ENCODE results near the gene CHRM4.
A peak's percentile ranks its signal among the peaks of the same experiment; 100 is the strongest.
"Not testable (repeated sequence)": the region's sequence is repeated elsewhere in the genome, so short reads cannot be mapped to it uniquely, and the experiment has no call there.

CHRM4 gene

GRCh38 chr11:46380340-46381047, 11.1 kb downstream of the CHRM4 start:
- peak overlapping the region; percentile 45 for H3K27ac Mint-ChIP-seq
- DNase-seq (ENCODE audit: low spot score in 2 of 2) = peak in 1 of 2 donors; percentile 78
- peak overlapping the region; percentile 68 for H3K4me3 Mint-ChIP-seq
- ATAC-seq = peak; percentile 56
- H3K9me3 Mint-ChIP-seq = no peaks in the 10 kb centered on the region
- peaks cover 41% of the 10 kb centered on the region for H3K36me3 Mint-ChIP-seq
- H3K4me1 Mint-ChIP-seq = peaks cover 19% of the 10 kb centered on the region

- Mint-ChIP-seq H3K4me3 (peak overlapping the region; percentile 68), H3K36me3 (peaks cover 49% of the 10 kb centered on the region), H3K27ac (peak overlapping the region; percentile 48), H3K4me1 (peaks cover 19% of the 10 kb centered on the region)
- ATAC-seq; H3K9me3 Mint-ChIP-seq; DNase-seq (ENCODE audit: low spot score in 2 of 2): not testable (repeated sequence)
Measured at GRCh38 chr11:46379482-46380293, 11.9 kb downstream of the CHRM4 start.

GRCh38 chr11:46378811-46379481, 12.6 kb downstream of the CHRM4 start:
- Mint-ChIP-seq H3K36me3 (peaks cover 57% of the 10 kb centered on the region), H3K4me3 (peak overlapping the region; percentile 68), H3K9me3 (no peaks in the 10 kb centered on the region), H3K27ac (peak overlapping the region; percentile 48), H3K4me1 (peaks cover 19% of the 10 kb centered on the region)
- DNase-seq (ENCODE audit: low spot score in 2 of 2) (no peak), ATAC-seq (no peak)

GRCh38 chr11:46378296-46378695, 13.3 kb downstream of the CHRM4 start:
- ATAC-seq (no peak), DNase-seq (ENCODE audit: low spot score in 2 of 2) (no peak)
- peak overlapping the region; percentile 52 for H3K27ac Mint-ChIP-seq
- H3K9me3 Mint-ChIP-seq = no peaks in the 10 kb centered on the region
- peaks cover 63% of the 10 kb centered on the region for H3K36me3 Mint-ChIP-seq
- peaks cover 19% of the 10 kb centered on the region for H3K4me1 Mint-ChIP-seq
- H3K4me3 Mint-ChIP-seq = no peak overlapping the region

GRCh38 chr11:46377831-46378230, 13.7 kb downstream of the CHRM4 start:
- Mint-ChIP-seq H3K27ac (peak overlapping the region; percentile 52), H3K4me1 (peaks cover 19% of the 10 kb centered on the region), H3K36me3 (peaks cover 68% of the 10 kb centered on the region), H3K9me3 (no peaks in the 10 kb centered on the region), H3K4me3 (no peak overlapping the region)
- no peak for ATAC-seq
- DNase-seq (ENCODE audit: low spot score in 2 of 2) = no peak

GRCh38 chr11:46377290-46377689, 14.3 kb downstream of the CHRM4 start:
- no peak for ATAC-seq
- H3K4me3 Mint-ChIP-seq = no peak overlapping the region
- no peak for DNase-seq (ENCODE audit: low spot score in 2 of 2)
- H3K36me3 Mint-ChIP-seq = peaks cover 73% of the 10 kb centered on the region
- H3K9me3 Mint-ChIP-seq = no peaks in the 10 kb centered on the region
- peak overlapping the region; percentile 52 for H3K27ac Mint-ChIP-seq
- H3K4me1 Mint-ChIP-seq = peaks cover 17% of the 10 kb centered on the region

GRCh38 chr11:46376258-46377050, 15.1 kb downstream of the CHRM4 start:
- Mint-ChIP-seq H3K9me3 (no peaks in the 10 kb centered on the region), H3K27ac (peak overlapping the region; percentile 74), H3K4me3 (no peak overlapping the region), H3K4me1 (peaks cover 12% of the 10 kb centered on the region), H3K36me3 (peaks cover 76% of the 10 kb centered on the region)
- no peak for ATAC-seq
- DNase-seq (ENCODE audit: low spot score in 2 of 2) = no peak

GRCh38 chr11:46375392-46376101, 16.0 kb downstream of the CHRM4 start:
- Mint-ChIP-seq H3K4me1 (peaks cover 12% of the 10 kb centered on the region), H3K27ac (peak overlapping the region; percentile 74), H3K4me3 (no peak overlapping the region), H3K36me3 (peaks cover 73% of the 10 kb centered on the region), H3K9me3 (no peaks in the 10 kb centered on the region)
- no peak for DNase-seq (ENCODE audit: low spot score in 2 of 2)
- ATAC-seq = no peak

- Mint-ChIP-seq H3K4me1 (peaks cover 14% of the 10 kb centered on the region), H3K9me3 (no peaks in the 10 kb centered on the region), H3K27ac (no peak overlapping the region), H3K36me3 (peaks cover 78% of the 10 kb centered on the region), H3K4me3 (no peak overlapping the region)
- DNase-seq (ENCODE audit: low spot score in 2 of 2) (no peak), ATAC-seq (no peak)
Measured at GRCh38 chr11:46374815-46375214, 16.8 kb downstream of the CHRM4 start.

GRCh38 chr11:46373787-46374740, 17.5 kb downstream of the CHRM4 start:
- DNase-seq (ENCODE audit: low spot score in 2 of 2) = no peak
- Mint-ChIP-seq H3K9me3 (no peaks in the 10 kb centered on the region), H3K36me3 (peaks cover 86% of the 10 kb centered on the region), H3K4me3 (no peak overlapping the region), H3K27ac (peak overlapping the region; percentile 52), H3K4me1 (peaks cover 14% of the 10 kb centered on the region)
- ATAC-seq = no peak

GRCh38 chr11:46372501-46372900, 19.1 kb downstream of the CHRM4 start:
- Mint-ChIP-seq H3K4me1 (peaks cover 18% of the 10 kb centered on the region), H3K36me3 (peaks cover 89% of the 10 kb centered on the region), H3K27ac (peak overlapping the region; percentile 23)
- DNase-seq (ENCODE audit: low spot score in 2 of 2); H3K9me3 Mint-ChIP-seq; H3K4me3 Mint-ChIP-seq; ATAC-seq: not testable (repeated sequence)

- ATAC-seq (no peak), DNase-seq (ENCODE audit: low spot score in 2 of 2) (no peak)
- Mint-ChIP-seq H3K36me3 (peaks cover 86% of the 10 kb centered on the region), H3K4me3 (no peak overlapping the region), H3K4me1 (peaks cover 22% of the 10 kb centered on the region), H3K27ac (peak overlapping the region; percentile 23), H3K9me3 (no peaks in the 10 kb centered on the region)
Measured at GRCh38 chr11:46372086-46372485, 19.5 kb downstream of the CHRM4 start.

- DNase-seq (ENCODE audit: low spot score in 2 of 2); H3K27ac Mint-ChIP-seq; H3K4me3 Mint-ChIP-seq; H3K9me3 Mint-ChIP-seq; ATAC-seq: not testable (repeated sequence)
- H3K4me1 Mint-ChIP-seq = peaks cover 25% of the 10 kb centered on the region
- peaks cover 78% of the 10 kb centered on the region for H3K36me3 Mint-ChIP-seq
Measured at GRCh38 chr11:46371262-46371661, 20.3 kb downstream of the CHRM4 start.
